Ishikawa (cell line): ENCODE measurements around the gene MTHFD1L.

Source experiments
- CEBPB ChIP-seq: IDR thresholded peaks from 2 replicates; pipeline ENCODE4 v1.6.1; 2012
- CREB1 ChIP-seq: IDR thresholded peaks from 2 replicates; pipeline ENCODE4 v1.6.1; 2012; ENCODE audit warnings: low read depth
- EGR1 ChIP-seq: IDR thresholded peaks from 2 replicates; pipeline ENCODE4 v1.6.1; 2012
- EP300 ChIP-seq: IDR thresholded peaks from 2 replicates; pipeline ENCODE4 v1.6.1; 2012; ENCODE audit warnings: borderline replicate concordance
- NFIC ChIP-seq: IDR thresholded peaks from 2 replicates; pipeline ENCODE4 v1.6.1; 2012
- RAD21 ChIP-seq: IDR thresholded peaks from 2 replicates; pipeline ENCODE4 v1.6.1; 2012; ENCODE audit warnings: low read depth
- TAF1 ChIP-seq: IDR thresholded peaks from 2 replicates; pipeline ENCODE4 v1.6.1; 2012; ENCODE audit warnings: low read depth, mild to moderate bottlenecking
- TCF12 ChIP-seq: IDR thresholded peaks from 2 replicates; pipeline ENCODE4 v1.6.1; 2012; ENCODE audit warnings: low read depth
- TEAD4 ChIP-seq: IDR thresholded peaks from 2 replicates; pipeline ENCODE4 v1.6.1; 2012
- YY1 ChIP-seq: IDR thresholded peaks from 2 replicates; pipeline ENCODE4 v1.6.1; 2012; ENCODE audit warnings: low read depth
- ZBTB7A ChIP-seq: IDR thresholded peaks from 2 replicates; pipeline ENCODE4 v1.6.1; 2012; ENCODE audit warnings: low read depth
- TF ChIP-seq, protein P1 (sequence below): IDR thresholded peaks from 2 replicates; pipeline ENCODE4 v1.6.1; 2012
- TF ChIP-seq, protein P2 (sequence below): IDR thresholded peaks from 2 replicates; pipeline ENCODE4 v1.6.1; 2012; ENCODE audit warnings: low read depth, mild to moderate bottlenecking
- TF ChIP-seq, protein P3 (sequence below): IDR thresholded peaks from 2 replicates; pipeline ENCODE4 v1.6.1; 2012

DNA sequence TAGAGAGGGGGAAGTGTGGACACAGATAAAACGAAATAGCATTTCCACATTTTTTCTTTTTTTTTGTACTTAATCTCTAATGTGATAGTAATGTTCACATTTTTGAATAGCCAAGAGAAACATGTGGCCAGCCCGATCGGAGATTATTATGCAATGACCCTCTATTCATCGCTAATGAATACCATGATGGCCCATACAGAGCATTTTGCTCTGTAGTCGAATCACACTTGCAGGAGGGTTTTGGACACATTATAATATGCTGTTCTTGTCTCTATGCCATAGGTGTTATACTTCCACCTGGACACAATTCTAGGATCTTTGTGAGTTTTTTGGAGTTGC is 60.1 kb downstream of the MTHFD1L start:
- TF ChIP-seq CREB1 (no peak), CEBPB (no peak), TEAD4 (no peak), TAF1 (no peak), EGR1 (no peak), NFIC (no peak), YY1 (no peak), EP300 (no peak), RAD21 (no peak), ZBTB7A (no peak), TCF12 (no peak)
- TF ChIP-seq, protein P1, sequence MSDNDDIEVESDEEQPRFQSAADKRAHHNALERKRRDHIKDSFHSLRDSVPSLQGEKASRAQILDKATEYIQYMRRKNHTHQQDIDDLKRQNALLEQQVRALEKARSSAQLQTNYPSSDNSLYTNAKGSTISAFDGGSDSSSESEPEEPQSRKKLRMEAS, result no peak
- TF ChIP-seq, protein P2, sequence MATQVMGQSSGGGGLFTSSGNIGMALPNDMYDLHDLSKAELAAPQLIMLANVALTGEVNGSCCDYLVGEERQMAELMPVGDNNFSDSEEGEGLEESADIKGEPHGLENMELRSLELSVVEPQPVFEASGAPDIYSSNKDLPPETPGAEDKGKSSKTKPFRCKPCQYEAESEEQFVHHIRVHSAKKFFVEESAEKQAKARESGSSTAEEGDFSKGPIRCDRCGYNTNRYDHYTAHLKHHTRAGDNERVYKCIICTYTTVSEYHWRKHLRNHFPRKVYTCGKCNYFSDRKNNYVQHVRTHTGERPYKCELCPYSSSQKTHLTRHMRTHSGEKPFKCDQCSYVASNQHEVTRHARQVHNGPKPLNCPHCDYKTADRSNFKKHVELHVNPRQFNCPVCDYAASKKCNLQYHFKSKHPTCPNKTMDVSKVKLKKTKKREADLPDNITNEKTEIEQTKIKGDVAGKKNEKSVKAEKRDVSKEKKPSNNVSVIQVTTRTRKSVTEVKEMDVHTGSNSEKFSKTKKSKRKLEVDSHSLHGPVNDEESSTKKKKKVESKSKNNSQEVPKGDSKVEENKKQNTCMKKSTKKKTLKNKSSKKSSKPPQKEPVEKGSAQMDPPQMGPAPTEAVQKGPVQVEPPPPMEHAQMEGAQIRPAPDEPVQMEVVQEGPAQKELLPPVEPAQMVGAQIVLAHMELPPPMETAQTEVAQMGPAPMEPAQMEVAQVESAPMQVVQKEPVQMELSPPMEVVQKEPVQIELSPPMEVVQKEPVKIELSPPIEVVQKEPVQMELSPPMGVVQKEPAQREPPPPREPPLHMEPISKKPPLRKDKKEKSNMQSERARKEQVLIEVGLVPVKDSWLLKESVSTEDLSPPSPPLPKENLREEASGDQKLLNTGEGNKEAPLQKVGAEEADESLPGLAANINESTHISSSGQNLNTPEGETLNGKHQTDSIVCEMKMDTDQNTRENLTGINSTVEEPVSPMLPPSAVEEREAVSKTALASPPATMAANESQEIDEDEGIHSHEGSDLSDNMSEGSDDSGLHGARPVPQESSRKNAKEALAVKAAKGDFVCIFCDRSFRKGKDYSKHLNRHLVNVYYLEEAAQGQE, result no peak
- TF ChIP-seq, protein P3, sequence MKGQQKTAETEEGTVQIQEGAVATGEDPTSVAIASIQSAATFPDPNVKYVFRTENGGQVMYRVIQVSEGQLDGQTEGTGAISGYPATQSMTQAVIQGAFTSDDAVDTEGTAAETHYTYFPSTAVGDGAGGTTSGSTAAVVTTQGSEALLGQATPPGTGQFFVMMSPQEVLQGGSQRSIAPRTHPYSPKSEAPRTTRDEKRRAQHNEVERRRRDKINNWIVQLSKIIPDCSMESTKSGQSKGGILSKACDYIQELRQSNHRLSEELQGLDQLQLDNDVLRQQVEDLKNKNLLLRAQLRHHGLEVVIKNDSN, result no peak
